22Rv1 (cell line): ENCODE data around the gene GPD2.

Experiments used
- CTCF ChIP-seq: fragments of 450-650 bp; IDR thresholded peaks from 2 replicates; pipeline ENCODE4 v1.5.1; 2017; ENCODE audit warnings: mild to moderate bottlenecking
- ZFX ChIP-seq: fragments of 450-650 bp; IDR thresholded peaks from 2 replicates; pipeline ENCODE4 v1.6.1; 2017; ENCODE audit warnings: antibody characterized with exemption, borderline replicate concordance

GRCh38 chr2:156472686-156473085 lies 36.5 kb downstream of the GPD2 start:
- no peak for TF ChIP-seq CTCF
- TF ChIP-seq ZFX, result no peak
